HepG2 (cell line): ENCODE results near the gene CAMK2N2. TPM values are rescaled to one million over a fixed set of nuclear protein-coding genes. Genes with fewer than 3 reads are reported as not detected.

Experiments used
- ATAC-seq: fragments of 200-7000 bp; cut with Tn5 transposase; 3 replicates; pipeline ENCODE4 v1.9.1; 2020; ENCODE audit warnings: mild to moderate bottlenecking, moderate library complexity
- BruUV-seq: library from RNA; stranded (reverse); fragments of 400-500 nt; replicated peaks from 2 replicates; lab custom pipeline; 2021; lab: Mats Ljungman, UMichigan
- CTCF ChIA-PET: fragments of 300-600 bp; formaldehyde crosslinking; extraction: SDS; loops from one replicate; lab custom pipeline; 2021; ENCODE audit warnings: low total read pairs, inconsistent platforms, low intra/inter-chr PET ratio; lab: Yijun Ruan, JAX
- POLR2A ChIA-PET: fragments of 350-600 bp; sonication (Branson Sonifier 250); formaldehyde crosslinking; loops from one replicate; lab custom pipeline; 2020; ENCODE audit warnings: antibody characterized with exemption, inconsistent platforms; lab: Yijun Ruan, JAX
- DNase-seq: peaks from one replicate; pipeline ENCODE4 v3.0.0-alpha.2; 2015; ENCODE audit warnings: low spot score
- FAIRE-seq: peaks from 3 replicates; lab custom pipeline; 2011; peaks lifted over from hg19 to GRCh38; lab: Jason Lieb, UNC
- H2AFZ ChIP-seq: one replicate; pipeline ENCODE4 v1.6.1; 2011; ENCODE audit warnings: low read length, inconsistent platforms
- H3K27ac ChIP-seq: fragments of 300-600 bp; 3 replicates; pipeline ENCODE4 v1.8.0; 2011; ENCODE audit warnings: mixed run types, mild to moderate bottlenecking, mixed read lengths, low read length, inconsistent platforms; ENCODE audit not compliant: insufficient read depth; ENCODE audit errors: extremely low read length
- H3K27me3 ChIP-seq, 2 experiments: fragments of 200-600 bp in 1 of 2; 2 replicates in 1 of 2; 3 replicates in 1 of 2; pipeline versions ENCODE4 v1.6.0 to v1.8.0; 2011; ENCODE audit warnings: low read length in 2 of 2, mild to moderate bottlenecking in 2 of 2, moderate library complexity in 2 of 2, inconsistent platforms in 1 of 2; ENCODE audit not compliant: insufficient read depth in 2 of 2, control insufficient read depth in 1 of 2
- H3K36me3 ChIP-seq, 2 experiments: fragments of 200-600 bp in 1 of 2; replicated peaks in 1 of 2; 2 replicates in 1 of 2; 3 replicates in 1 of 2; pipeline versions ENCODE4 v1.5.1 to v1.8.0; 2011; ENCODE audit warnings: low read length in 2 of 2, inconsistent platforms in 1 of 2; ENCODE audit not compliant: insufficient read depth in 2 of 2, control insufficient read depth in 1 of 2
- H3K4me1 ChIP-seq: 2 replicates; pipeline ENCODE4 v1.5.1; 2012; ENCODE audit warnings: low read length, inconsistent platforms; ENCODE audit not compliant: insufficient read depth
- H3K4me2 ChIP-seq: 2 replicates; pipeline ENCODE4 v1.6.0; 2011; ENCODE audit warnings: low read depth, low read length, inconsistent platforms
- H3K4me3 ChIP-seq, 3 experiments: fragments of 200-600 bp in 1 of 3; sonication (generic), shearing (Covaris generic) in 1 of 3; replicated peaks in 1 of 3; 2 replicates each; pipeline ENCODE4 v1.5.1; 2011 to 2016; ENCODE audit warnings: low read length in 3 of 3, inconsistent platforms in 2 of 3, low read depth in 2 of 3, mild to moderate bottlenecking in 2 of 3, control low read depth in 1 of 3, mixed read lengths in 1 of 3; ENCODE audit not compliant: insufficient read depth in 1 of 3
- H3K79me2 ChIP-seq: one replicate; pipeline ENCODE4 v1.6.1; 2011; ENCODE audit warnings: low read length, inconsistent platforms; ENCODE audit not compliant: insufficient read depth
- H3K9ac ChIP-seq: 2 replicates; pipeline ENCODE4 v1.6.0; 2011; ENCODE audit warnings: mild to moderate bottlenecking, low read depth, low read length, inconsistent platforms; ENCODE audit not compliant: insufficient read depth
- H3K9me3 ChIP-seq: 2 replicates; pipeline ENCODE4 v1.5.1; 2012; ENCODE audit warnings: mild to moderate bottlenecking, low read length
- H4K20me1 ChIP-seq: 2 replicates; pipeline ENCODE4 v1.6.0; 2011; ENCODE audit warnings: inconsistent platforms, mild to moderate bottlenecking, low read length, moderate library complexity; ENCODE audit not compliant: insufficient read depth
- FOSL2 ChIP-seq: sonication (generic); formaldehyde crosslinking; IDR thresholded peaks from 2 replicates; pipeline ENCODE4 v1.4.0; 2020; ENCODE audit warnings: missing genetic modification reagents
- HNRNPL ChIP-seq: fragments of 200-400 bp; formaldehyde crosslinking; IDR thresholded peaks from 2 replicates; pipeline ENCODE4 v1.6.1; 2017; ENCODE audit warnings: mild to moderate bottlenecking, low read depth, low read length
- KAT8 ChIP-seq: IDR thresholded peaks from 2 replicates; pipeline ENCODE4 v1.6.1; 2016; ENCODE audit warnings: missing genetic modification reagents, missing compliant biosample characterization
- MED8 ChIP-seq: sonication (generic); formaldehyde crosslinking; IDR thresholded peaks from 2 replicates; pipeline ENCODE4 v1.8.1; 2023; ENCODE audit warnings: mild to moderate bottlenecking, missing genetic modification reagents; ENCODE audit not compliant: insufficient replicate concordance
- PTBP1 ChIP-seq: fragments of 200-400 bp; formaldehyde crosslinking; IDR thresholded peaks from 2 replicates; pipeline ENCODE4 v1.6.1; 2018; ENCODE audit warnings: low read length, low read depth; ENCODE audit not compliant: poor library complexity, severe bottlenecking
- SALL2 ChIP-seq: sonication (generic); formaldehyde crosslinking; IDR thresholded peaks from 2 replicates; pipeline ENCODE4 v1.8.1; 2023; ENCODE audit warnings: mild to moderate bottlenecking, missing genetic modification reagents, inconsistent platforms
- TCF7 ChIP-seq: sonication (generic); IDR thresholded peaks from 2 replicates; pipeline ENCODE4 v1.6.1; 2016; ENCODE audit warnings: antibody characterized with exemption, low read depth
- TMF1 ChIP-seq: sonication (generic); formaldehyde crosslinking; IDR thresholded peaks from 2 replicates; pipeline ENCODE4 v1.8.1; 2022; ENCODE audit warnings: low read depth, missing genetic modification reagents
- ZBTB21 ChIP-seq: sonication (generic); formaldehyde crosslinking; IDR thresholded peaks from 2 replicates; pipeline ENCODE4 v1.4.0; 2020; ENCODE audit warnings: missing genetic modification reagents
- ZNF280D ChIP-seq: sonication (generic); formaldehyde crosslinking; IDR thresholded peaks from 2 replicates; pipeline ENCODE4 v1.5.1; 2020; ENCODE audit warnings: mild to moderate bottlenecking, missing genetic modification reagents
- ZNF713 ChIP-seq: sonication (generic); formaldehyde crosslinking; IDR thresholded peaks from 2 replicates; pipeline ENCODE4 v1.4.0; 2020; ENCODE audit warnings: mild to moderate bottlenecking, missing genetic modification reagents
- ZNF839 ChIP-seq: sonication (generic); formaldehyde crosslinking; IDR thresholded peaks from 2 replicates; pipeline ENCODE4 v1.4.0; 2020; ENCODE audit warnings: missing genetic modification reagents, mild to moderate bottlenecking, borderline replicate concordance
- WGBS: methylation state at CpG from one replicate; pipeline ENCODE4 v1.1.6; 2017; ENCODE audit warnings: low lambda C conversion rate; 5-methylcytosine and 5-hydroxymethylcytosine counted together
- in situ Hi-C: cut with HindIII; loops from 2 replicates; pipeline ENCODE4 v1.10.0; 2017; ENCODE audit warnings: low pct_unique_long_range_greater_than_20kb; ENCODE audit not compliant: extremely low pct_ligation_motif_present
- intact Hi-C: fragments of 100-400 bp; cut with micrococcal nuclease; formaldehyde crosslinking; loops from one replicate; pipeline ENCODE4 v1.10.0; 2022; ENCODE audit not compliant: unreplicated experiment
- polyA plus RNA-seq, 8 experiments: library from polyadenylated mRNA; depleted of rRNA in 3 of 8; stranded (reverse) in 7 of 8; unstranded in 1 of 8; fragments of >200 nt; fragmentation: Illumina TruSeq in 4 of 8; extraction: Trizol in 4 of 8; gene quantifications; 2 replicates each; pipeline versions ENCODE4 v1.2.1 to v1.2.3, GENCODE V29; 2011 to 2016; ENCODE audit warnings: low read depth in 4 of 8, missing spikeins in 1 of 8, mixed read lengths in 1 of 8; ENCODE audit not compliant: insufficient read depth in 1 of 8
- total RNA-seq, 5 experiments: library from RNA; depleted of rRNA; stranded (reverse); fragments of >200 nt; fragmentation: Illumina TruSeq; extraction: Trizol; gene quantifications; 2 replicates each; pipeline ENCODE4 v1.2.3, GENCODE V29; 2016; ENCODE audit warnings: low read depth in 1 of 5

The CAMK2N2 gene
- total and polyA plus RNA-seq, 2 of the 13 experiments (the other 11 are each of a cell fraction or from before 2014, with no cell fraction given), result 0.12 to 0.27 TPM

DNA sequence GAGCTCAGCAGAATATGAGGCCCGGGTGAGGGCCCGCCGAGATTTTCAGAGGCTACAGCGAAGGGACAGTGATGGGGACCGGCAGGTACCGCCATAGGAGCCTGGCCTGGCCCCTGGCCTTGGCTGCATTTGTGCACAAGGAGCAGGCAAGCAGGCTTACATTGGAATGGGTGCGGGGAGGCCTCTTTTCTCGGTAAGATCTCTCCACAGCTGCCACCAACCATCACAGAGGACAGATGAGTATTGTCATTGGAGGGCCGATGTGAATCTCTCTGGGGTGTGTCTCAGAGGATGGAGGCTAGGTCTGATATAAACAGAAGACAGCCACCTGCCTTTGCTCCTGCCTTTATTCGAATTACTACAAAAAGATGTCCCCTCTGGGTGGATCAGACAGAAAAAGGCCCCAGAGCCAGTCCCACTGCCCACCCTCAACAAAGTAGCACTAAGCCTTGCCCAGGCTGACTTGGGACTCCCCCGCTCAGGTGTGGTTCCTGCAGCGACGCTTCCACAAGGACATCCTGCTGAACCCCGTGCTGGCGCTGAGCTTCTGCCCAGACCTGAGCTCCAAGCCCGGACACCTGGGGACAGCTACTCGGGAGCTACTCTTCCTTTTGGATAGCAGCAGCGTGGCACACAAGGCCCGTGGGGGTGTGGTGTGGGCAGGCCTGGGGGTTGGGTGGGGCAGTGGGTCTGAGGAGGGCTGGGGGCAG lies 26.5 kb downstream of the CAMK2N2 start:
- Histone ChIP-seq H3K27ac (no peak overlapping the region), H3K4me1 (peaks cover 8% of the 10 kb centered on the region; the same call in 1 of the 2 replicates), H2AFZ (no peak overlapping the region), H3K27me3 (peaks cover 16 to 82% of the 10 kb centered on the region in 2 experiments; a peak in 4 of 5 replicates), H3K9ac (no peak overlapping the region), H3K36me3 (no peaks in the 10 kb centered on the region), H3K4me3 (no peak overlapping the region), H3K9me3 (no peaks in the 10 kb centered on the region), H3K4me2 (no peak overlapping the region), H4K20me1 (no peaks in the 10 kb centered on the region), H3K79me2 (no peaks in the 10 kb centered on the region)
- 33% methylated on average over 17 of the region's 19 CpGs for WGBS
- CTCF ChIA-PET, result no interaction called here
- intact Hi-C loops (no loop called here), in situ Hi-C loops (loop anchor here (5.0 kb wide), 1 partner anchor 338 kb away; no protein-coding TSS in a partner anchor)
- DNase-seq, result no peak
- ATAC-seq, result no peak
- FAIRE-seq, result no peak
- TF ChIP-seq PTBP1, result no peak
- POLR2A ChIA-PET, result no interaction called here
- no TSS peak for BruUV-seq

- H3K4me2 ChIP-seq, result no peak overlapping the region
- TF ChIP-seq HNRNPL (peak; percentile 65; the same call in 1 of the 2 replicates), TMF1 (CRISPR knock-in tag) (no peak), FOSL2 (CRISPR knock-in tag) (peak; percentile 67), KAT8 (no peak), TCF7 (no peak), ZNF713 (no peak), ZNF280D (no peak), ZNF839 (no peak), MED8 (no peak), ZBTB21 (CRISPR knock-in tag) (no peak), SALL2 (CRISPR knock-in tag) (no peak)
- no TSS peak for BruUV-seq
- intact Hi-C loops, result no loop called here
- peak; percentile 25 for DNase-seq
- H3K79me2 ChIP-seq, result no peaks in the 10 kb centered on the region
- no peak overlapping the region for H2AFZ ChIP-seq
- H3K4me1 ChIP-seq, result peaks cover 11% of the 10 kb centered on the region; the same call in 1 of the 2 replicates
- no peaks in the 10 kb centered on the region for H3K9me3 ChIP-seq
- no peaks in the 10 kb centered on the region for H4K20me1 ChIP-seq
- H3K9ac ChIP-seq, result no peak overlapping the region
- peaks cover 16 to 81% of the 10 kb centered on the region in 2 experiments; a peak in 4 of 5 replicates for H3K27me3 ChIP-seq
- WGBS, result no CpG with 5 or more reads among the region's 4 CpGs
- H3K36me3 ChIP-seq, result no peaks in the 10 kb centered on the region
- in situ Hi-C loops, result loop anchor here (5.0 kb wide), 1 partner anchor 337 kb away; no protein-coding TSS in a partner anchor
- H3K4me3 ChIP-seq, result no peak overlapping the region
- no peak overlapping the region for H3K27ac ChIP-seq
- ChIA-PET POLR2A (no interaction called here), CTCF (no interaction called here)
- ATAC-seq, result peak; percentile 25
- no peak for FAIRE-seq
Measured at GRCh38 chr3:184234224-184234623, 27.1 kb downstream of the CAMK2N2 start.
